Activated T-helper 1 cell treated with Interleukin-2 at 50 U/mL for 16 hours (primary cell): ENCODE data around the gene IGFBP3.

ENCODE experiments used
- DNase-seq: peaks from one replicate; pipeline ENCODE4 v3.0.0-alpha.2; 2020; ENCODE audit warnings: low read depth

Gene IGFBP3

GRCh38 chr7:45922810-45923209 is 1.7 kb upstream of the IGFBP3 start:
- DNase-seq: no peak

GRCh38 chr7:45921699-45922519 is 837 bp upstream of the IGFBP3 start:
- DNase-seq: no peak

DNA sequence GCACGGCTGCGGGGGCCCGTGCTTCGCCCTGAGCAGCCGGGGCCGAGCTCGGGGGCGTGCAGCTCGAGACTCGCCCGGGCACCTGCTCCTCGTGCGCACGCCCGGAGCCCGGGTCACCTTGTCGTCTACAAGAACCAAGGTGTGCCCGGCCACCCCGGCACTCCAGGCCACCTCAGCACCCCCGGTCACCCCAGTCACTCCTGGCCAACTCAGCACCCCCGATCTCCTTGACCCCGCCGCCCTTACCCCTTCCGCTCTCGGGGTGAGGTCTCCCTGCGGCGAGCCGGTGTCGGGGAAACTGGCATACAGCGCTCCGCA is 268 bp upstream of the IGFBP3 start:
- DNase-seq: no peak

GRCh38 chr7:45919993-45920459 is 1.0 kb downstream of the IGFBP3 start:
- no peak for DNase-seq

GRCh38 chr7:45919231-45919784 is 1.8 kb downstream of the IGFBP3 start:
- no peak for DNase-seq

DNA sequence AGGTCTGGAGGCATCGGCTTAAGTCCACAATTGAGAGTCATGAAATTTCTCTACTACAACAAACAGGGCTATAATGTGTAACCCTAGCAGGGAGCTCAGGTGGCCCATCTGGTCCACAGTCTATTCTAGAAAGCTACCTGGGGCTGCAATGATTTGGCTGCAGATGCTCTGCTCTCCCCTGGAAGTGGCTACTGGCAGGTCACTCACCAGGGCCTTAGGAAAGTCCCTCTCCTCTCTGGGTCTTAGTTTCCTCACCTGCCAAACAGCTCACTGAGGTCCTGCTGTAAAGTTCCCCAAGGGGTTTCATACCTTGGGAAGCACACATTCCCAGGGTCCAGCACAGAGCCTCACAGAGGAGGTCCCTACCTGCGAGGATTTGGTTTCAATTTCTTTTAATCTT is 2.5 kb downstream of the IGFBP3 start:
- no peak for DNase-seq

GRCh38 chr7:45917658-45918057 is 3.4 kb downstream of the IGFBP3 start:
- DNase-seq: peak; percentile 56

DNA sequence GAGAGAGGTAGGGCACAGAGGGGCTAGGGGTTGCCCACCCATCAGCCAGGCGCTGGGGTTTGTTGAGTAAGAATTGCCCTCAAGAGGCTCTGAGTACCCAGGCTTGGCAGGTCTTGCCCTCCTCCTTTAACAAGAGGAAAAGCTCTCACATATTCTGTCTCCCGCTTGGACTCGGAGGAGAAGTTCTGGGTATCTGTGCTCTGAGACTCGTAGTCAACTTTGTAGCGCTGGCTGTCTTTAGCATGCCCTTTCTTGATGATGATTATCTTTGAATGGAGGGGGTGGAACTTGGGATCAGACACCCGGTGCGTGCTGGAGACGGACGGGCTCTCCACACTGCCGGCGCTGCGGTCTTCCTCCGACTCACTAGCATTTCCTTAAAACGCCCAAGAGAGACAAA is 4.0 kb downstream of the IGFBP3 start:
- no peak for DNase-seq

GRCh38 chr7:45915606-45916005 is 5.5 kb downstream of the IGFBP3 start:
- DNase-seq: no peak

- DNase-seq: no peak
Measured at GRCh38 chr7:45914911-45915310, 6.2 kb downstream of the IGFBP3 start.

GRCh38 chr7:45912972-45913371 is 8.1 kb downstream of the IGFBP3 start:
- DNase-seq: no peak

GRCh38 chr7:45911311-45911710 is 9.8 kb downstream of the IGFBP3 start:
- DNase-seq: no peak

GRCh38 chr7:45910855-45911254 is 10.2 kb downstream of the IGFBP3 start:
- DNase-seq: no peak

DNA sequence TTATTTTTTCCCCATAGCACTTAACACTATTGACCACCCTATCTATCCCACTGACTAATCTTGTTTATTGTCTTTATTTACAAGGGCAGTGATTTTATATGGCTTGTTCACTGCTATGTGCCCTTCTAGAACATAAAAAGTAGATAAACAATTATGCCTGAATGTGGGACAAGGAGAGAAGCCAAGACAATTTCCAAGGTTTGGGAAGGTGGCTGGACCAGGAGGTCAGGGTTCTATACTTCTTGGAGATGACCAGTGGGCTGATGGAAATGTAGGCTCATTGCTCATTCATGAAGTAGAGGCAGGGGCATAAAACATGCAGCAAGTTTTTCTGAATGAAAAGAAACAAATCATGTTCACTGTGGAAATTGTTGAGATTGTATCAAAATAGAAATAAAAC is 11.5 kb downstream of the IGFBP3 start:
- no peak for DNase-seq

DNA sequence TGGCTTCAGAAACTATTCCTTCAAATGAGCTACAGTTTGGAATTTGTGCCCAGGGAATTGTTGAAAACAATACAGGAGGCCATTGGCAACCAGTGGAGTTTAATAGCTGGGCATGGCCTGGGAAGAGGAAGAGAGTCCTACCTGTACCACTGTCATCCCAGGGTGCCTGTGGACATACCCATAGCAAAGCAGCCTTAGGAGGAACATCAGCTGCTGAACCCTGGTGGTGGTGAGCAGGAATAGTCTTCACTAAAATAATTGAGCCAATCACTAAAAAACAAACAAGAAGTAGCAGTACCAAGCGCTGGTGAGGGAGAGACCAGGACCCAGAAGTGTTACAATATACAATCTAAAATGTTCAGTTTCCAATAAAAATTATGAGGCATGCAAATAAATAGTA is 18.3 kb downstream of the IGFBP3 start:
- no peak for DNase-seq

DNA sequence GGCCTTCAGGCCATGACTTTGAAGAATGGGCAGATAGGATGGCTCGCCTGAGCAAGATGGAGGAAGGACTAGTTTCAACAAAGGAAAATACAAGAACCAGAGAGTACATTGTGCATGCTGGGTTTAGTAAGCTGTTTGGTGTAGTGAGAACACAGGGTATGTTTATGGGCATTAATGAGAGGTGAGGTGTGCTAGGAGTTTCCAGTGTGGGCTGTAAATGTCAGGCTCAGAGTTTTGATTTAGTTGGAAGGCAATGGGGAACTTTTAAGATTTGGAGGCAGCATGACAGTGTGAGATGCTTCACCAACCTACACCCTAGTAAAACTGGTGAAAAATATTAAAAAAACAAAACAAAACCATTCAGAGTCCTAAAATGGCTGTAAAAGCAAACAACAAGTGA is 19.5 kb downstream of the IGFBP3 start:
- DNase-seq: no peak

DNA sequence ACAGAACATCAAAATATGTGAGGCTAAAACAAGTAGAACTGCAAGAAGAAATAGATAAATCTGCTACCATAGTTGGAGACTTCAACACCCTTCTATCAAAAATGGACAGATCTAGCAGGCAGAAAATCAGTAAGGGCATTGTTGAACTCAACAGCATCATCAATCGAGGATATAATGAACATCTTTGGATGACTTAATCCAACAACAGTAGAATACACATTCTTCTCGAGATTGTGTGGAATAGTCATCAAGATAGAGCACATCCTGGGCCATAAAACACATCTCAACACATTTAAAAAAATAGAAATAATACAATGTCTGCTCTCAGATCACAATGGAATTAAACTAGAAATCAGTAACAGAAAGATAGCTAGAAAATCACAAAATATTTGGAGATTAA is 22.9 kb downstream of the IGFBP3 start:
- no peak for DNase-seq

DNA sequence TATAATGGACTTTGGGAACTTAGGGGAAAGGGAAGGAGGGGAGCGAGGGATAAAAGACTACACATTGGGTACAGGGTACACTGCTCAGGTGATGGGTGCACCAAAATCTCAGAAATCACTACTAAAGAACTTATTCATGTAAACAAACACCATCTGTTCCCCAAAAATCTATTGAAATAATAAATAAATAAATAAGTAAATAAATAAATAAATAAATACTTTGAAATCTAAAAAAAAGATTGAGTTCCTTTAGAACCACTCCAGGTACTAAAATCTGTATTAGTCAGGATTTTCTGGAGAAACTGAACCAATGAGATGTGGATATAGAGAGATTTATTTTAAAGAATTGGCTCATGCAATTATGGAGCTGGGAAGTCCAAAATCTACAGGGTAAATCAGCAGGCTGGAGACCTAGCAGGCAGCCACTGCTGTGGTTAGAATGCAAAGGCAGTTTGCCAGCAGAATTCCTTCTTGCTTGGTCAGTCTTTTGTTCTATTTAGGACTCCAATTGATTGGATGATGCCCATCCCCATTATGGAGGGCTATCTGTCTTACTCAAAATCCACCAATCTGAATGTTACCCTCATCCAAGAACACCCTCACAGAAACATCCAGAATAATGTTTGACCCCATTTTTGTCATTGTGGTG is 23.9 kb downstream of the IGFBP3 start:
- no peak for DNase-seq

GRCh38 chr7:45894665-45895062 is 26.4 kb downstream of the IGFBP3 start:
- DNase-seq: no peak

GRCh38 chr7:45893996-45894664 is 26.9 kb downstream of the IGFBP3 start:
- no peak for DNase-seq

- no peak for DNase-seq
Measured at GRCh38 chr7:45893374-45893995, 27.6 kb downstream of the IGFBP3 start.

DNA sequence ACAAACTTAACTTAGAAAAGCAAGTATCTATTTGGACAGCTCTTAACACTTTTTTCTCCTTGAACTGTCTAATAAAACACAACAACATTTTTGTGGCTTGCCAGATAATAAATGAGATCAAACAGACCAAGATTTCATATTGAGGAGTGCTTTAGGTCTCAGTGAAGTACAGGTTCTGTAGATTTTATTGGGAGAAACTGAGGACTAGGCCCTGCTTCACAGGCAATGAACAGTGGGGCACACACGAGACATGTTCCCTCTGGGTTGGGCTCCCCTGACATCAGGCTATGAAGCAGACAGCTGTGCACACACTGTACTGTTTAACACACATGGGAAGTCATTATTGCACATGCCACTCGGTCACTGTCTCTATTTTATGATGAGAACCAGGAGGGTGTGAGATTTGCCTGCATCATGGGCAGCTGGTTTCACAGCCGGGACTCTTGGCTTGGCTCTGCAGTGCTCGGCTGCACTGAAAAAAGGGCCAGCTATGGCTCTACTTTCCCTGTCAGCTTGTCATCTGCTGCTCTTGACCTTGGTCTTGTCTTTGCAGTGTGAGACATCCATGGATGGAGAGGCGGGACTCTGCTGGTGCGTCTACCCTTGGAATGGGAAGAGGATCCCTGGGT is 28.6 kb downstream of the IGFBP3 start:
- DNase-seq: no peak
